Measurements from ENCODE around the gene FUT6.

Gene FUT6

DNA sequence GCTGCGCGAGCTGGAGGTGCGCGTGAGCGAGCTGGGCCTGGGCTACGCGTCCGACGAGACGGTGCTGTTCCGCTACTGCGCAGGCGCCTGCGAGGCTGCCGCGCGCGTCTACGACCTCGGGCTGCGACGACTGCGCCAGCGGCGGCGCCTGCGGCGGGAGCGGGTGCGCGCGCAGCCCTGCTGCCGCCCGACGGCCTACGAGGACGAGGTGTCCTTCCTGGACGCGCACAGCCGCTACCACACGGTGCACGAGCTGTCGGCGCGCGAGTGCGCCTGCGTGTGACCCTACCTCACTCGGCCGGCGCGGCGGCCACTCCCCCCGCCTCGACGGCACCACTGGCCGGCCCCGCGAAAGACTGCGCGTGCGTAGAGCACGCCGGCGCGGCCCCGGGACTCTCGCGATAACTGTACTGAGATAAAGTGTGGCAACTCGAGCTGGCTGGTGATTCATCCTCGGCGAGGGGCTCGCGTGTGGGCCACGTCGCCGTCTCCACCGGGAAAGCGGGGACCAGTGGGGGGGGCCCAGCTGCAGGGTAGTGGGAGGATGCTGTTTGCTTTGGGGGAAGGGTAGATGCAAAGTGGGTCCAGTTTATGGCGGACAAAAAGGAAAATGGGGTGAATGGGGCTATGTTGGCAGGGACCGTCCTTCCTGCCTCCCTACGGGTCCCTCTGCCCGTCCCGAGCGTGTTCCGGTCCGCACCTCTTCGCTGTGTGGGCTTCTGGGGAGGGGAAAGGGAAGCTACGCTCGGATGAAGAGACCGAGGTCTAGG, 11.4 kb downstream of the FUT6 start:
- H3K4me3 ChIP-seq (replicated peaks in 1 of 2; ENCODE audit: low read depth in 2 of 2, low read length in 2 of 2), result peak overlapping the region; percentile 56 to 69
- TF ChIP-seq, protein P1, sequence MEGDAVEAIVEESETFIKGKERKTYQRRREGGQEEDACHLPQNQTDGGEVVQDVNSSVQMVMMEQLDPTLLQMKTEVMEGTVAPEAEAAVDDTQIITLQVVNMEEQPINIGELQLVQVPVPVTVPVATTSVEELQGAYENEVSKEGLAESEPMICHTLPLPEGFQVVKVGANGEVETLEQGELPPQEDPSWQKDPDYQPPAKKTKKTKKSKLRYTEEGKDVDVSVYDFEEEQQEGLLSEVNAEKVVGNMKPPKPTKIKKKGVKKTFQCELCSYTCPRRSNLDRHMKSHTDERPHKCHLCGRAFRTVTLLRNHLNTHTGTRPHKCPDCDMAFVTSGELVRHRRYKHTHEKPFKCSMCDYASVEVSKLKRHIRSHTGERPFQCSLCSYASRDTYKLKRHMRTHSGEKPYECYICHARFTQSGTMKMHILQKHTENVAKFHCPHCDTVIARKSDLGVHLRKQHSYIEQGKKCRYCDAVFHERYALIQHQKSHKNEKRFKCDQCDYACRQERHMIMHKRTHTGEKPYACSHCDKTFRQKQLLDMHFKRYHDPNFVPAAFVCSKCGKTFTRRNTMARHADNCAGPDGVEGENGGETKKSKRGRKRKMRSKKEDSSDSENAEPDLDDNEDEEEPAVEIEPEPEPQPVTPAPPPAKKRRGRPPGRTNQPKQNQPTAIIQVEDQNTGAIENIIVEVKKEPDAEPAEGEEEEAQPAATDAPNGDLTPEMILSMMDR (IDR thresholded peaks at IDR 0.05; ENCODE audit: low read depth, low read length), result no peak
- DNase-seq (ENCODE audit: low read depth in 2 of 2), result peak; percentile 87 to 94

DNA sequence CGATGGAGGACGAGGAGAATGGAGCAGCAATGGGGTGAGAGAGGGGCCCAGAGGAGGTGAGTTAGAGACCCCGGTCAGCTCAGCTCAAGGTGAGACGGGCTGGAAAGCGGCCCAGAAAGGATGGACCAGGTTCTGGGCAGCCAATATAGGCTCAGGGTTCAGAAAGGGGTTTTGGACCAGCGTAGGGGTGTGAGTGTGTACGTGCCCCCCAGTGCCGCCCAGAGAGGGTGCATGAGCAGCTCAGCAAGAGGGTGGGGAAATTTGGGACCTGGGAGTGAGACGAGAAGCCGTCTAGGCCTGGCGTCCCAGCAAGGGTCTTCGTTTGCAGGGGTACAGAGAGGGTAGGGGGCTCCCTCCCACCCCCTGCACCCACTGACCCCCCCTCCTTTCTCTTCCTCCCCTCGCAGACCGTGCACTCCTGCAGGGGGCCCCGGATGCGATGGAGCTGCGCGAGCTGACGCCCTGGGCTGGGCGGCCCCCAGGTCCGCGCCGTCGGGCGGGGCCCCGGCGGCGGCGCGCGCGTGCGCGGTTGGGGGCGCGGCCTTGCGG, 12.1 kb downstream of the FUT6 start:
- H3K4me3 ChIP-seq (replicated peaks in 1 of 2; ENCODE audit: low read depth in 2 of 2, low read length in 2 of 2), result peak overlapping the region; percentile 36 to 56

DNA sequence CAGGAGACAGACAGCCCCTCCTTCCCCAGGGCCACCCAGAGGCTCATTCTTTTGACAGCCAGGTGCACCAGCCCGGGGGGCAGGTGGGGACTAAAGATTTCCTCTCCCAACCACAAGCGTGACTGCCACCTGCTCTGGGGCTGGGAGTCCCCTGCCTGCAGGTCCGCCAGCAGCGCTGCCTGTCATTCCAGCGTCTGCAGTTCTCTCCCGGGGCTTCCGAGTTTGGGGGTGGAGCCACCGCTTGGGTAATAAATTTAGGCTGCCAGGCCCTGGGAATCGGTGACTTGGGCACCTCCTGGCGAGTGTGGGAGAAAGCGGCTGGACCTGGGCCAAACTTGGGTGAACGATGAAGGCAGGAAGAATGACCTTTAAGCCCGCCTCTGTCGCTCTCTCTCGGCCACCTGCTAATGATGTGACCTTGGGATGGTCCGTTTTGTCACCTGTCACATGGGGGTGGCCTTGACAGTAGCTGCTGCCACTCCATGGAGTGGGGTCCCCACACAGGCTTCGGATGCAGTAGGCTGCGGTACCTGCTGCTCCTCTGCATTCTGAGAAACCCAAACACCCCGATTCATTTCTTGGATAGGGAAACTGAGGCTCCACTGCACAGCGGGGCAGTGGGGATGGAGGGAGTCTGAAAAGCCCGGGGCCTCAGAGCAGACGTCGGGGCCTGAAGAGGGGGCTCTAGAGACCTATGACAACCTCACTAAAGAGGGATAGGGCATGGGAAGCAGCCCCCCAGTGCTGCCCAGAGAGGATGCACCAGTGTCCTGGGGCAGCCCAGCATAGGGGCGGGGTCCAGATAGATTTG, 12.8 kb downstream of the FUT6 start:
- no peak overlapping the region for H3K4me3 ChIP-seq (replicated peaks in 1 of 2; ENCODE audit: low read depth in 2 of 2, low read length in 2 of 2)
- peak; percentile 23 to 47 for DNase-seq (ENCODE audit: low read depth in 2 of 2)
- TF ChIP-seq, protein P1 (IDR thresholded peaks at IDR 0.05; ENCODE audit: low read depth, low read length), result peak; percentile 8

More for the DNA sequence above, 12.1 kb downstream of the FUT6 start:
- DNase-seq (ENCODE audit: low read depth in 2 of 2), result no peak
- TF ChIP-seq, protein P1 (IDR thresholded peaks at IDR 0.05; ENCODE audit: low read depth, low read length), result no peak

GRCh38 chr19:5825178-5825577, 14.3 kb downstream of the FUT6 start:
- TF ChIP-seq, protein P1 (IDR thresholded peaks at IDR 0.05; ENCODE audit: low read depth, low read length), result no peak
- no peak for DNase-seq (ENCODE audit: low read depth in 2 of 2)
- H3K4me3 ChIP-seq (replicated peaks in 1 of 2; ENCODE audit: low read depth in 2 of 2, low read length in 2 of 2), result no peak overlapping the region

- DNase-seq (ENCODE audit: low read depth in 2 of 2), result no peak
- no peak overlapping the region for H3K4me3 ChIP-seq (replicated peaks in 1 of 2; ENCODE audit: low read depth in 2 of 2, low read length in 2 of 2)
- TF ChIP-seq, protein P1 (IDR thresholded peaks at IDR 0.05; ENCODE audit: low read depth, low read length), result no peak
Observed at GRCh38 chr19:5824751-5825150, 14.8 kb downstream of the FUT6 start.

DNA sequence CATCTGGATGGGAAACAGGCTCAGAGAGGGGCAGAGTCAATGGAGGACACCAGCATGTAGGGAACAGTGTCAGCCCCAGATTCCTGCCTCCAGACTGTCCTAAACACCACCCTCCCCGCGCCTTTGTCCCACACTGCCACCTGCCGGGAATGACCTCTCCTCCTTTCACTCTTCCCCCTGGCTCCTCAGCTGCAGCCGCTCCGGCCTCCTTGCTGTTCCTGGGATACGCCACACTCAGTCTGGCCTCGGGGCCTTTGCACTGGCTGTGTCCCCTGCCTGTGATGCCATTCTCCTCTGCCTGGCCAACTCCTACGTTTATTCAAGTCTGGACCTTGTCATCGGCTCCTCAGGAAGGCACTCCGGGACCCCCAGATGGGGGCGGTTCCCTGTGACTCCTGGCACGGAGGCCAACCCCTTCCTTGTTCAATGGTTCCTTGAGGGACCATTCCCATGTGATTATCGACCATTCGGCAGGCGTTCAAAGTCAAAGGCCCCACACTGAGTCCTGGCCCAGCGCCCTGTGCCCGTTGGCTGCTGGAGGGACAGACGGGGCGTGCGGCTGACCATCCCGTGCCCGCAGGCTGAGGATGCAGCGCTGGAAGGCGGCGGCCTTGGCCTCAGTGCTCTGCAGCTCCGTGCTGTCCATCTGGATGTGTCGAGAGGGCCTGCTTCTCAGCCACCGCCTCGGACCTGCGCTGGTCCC, 15.8 kb downstream of the FUT6 start:
- H3K4me3 ChIP-seq (replicated peaks in 1 of 2; ENCODE audit: low read depth in 2 of 2, low read length in 2 of 2), result no peak overlapping the region

More for the DNA sequence above, 15.8 kb downstream of the FUT6 start:
- DNase-seq (ENCODE audit: low read depth in 2 of 2), result peak in 1 of 2 donors; percentile 13
- TF ChIP-seq, protein P1 (IDR thresholded peaks at IDR 0.05; ENCODE audit: low read depth, low read length), result peak; percentile 8

All from cardiac fibroblast (primary cell).